Adrenal gland (tissue), 5 donors: ENCODE results near the gene ABCD3.
"Not testable (repeated sequence)": the region's sequence is repeated elsewhere in the genome, so short reads cannot be mapped to it uniquely, and the experiment has no call there.

Experiments used
- CTCF ChIP-seq, 6 experiments: fragments of 450-650 bp in 4 of 6; fragments of 200-600 bp in 2 of 6; sonication (generic) in 1 of 6; IDR thresholded peaks; 1 replicate in 5 of 6; 2 replicates in 1 of 6; pipeline versions ENCODE4 v1.5.1 to v1.8.0; 2016 to 2021; ENCODE audit warnings: antibody characterized with exemption in 6 of 6, mild to moderate bottlenecking in 2 of 6, moderate library complexity in 1 of 6
- POLR2A ChIP-seq, 2 donors: fragments of 450-650 bp; IDR thresholded peaks; one replicate each; pipeline ENCODE4 v1.6.1; 2017; ENCODE audit warnings: antibody characterized with exemption in 2 of 2, mild to moderate bottlenecking in 2 of 2, moderate library complexity in 1 of 2
- donor health status: DM: no; HTN: no; CAD: no.

- TF ChIP-seq CTCF, POLR2A (IDR thresholded peaks at IDR 0.05): not testable (repeated sequence)
These were observed 24.9 kb downstream of the ABCD3 start for GRCh38 chr1:94443067-94443466.
